WTC11 (cell line): Measurements from ENCODE around the gene EIF4G3. TPM values are rescaled to one million over a fixed set of nuclear protein-coding genes. Genes with fewer than 3 reads are reported as not detected.

Source experiments
- ATAC-seq: fragments of 200-7000 bp; cut with Tn5 transposase; 2 replicates; pipeline ENCODE4 v1.10.0; 2021; ENCODE audit warnings: mild to moderate bottlenecking, moderate library complexity
- CTCF ChIA-PET: fragments of 300-600 bp; sonication (Branson Sonifier 250); formaldehyde crosslinking; loops from one replicate; lab custom pipeline; 2021; ENCODE audit warnings: antibody characterized with exemption; lab: Charles Lee
- POLR2A ChIA-PET: fragments of 350-600 bp; sonication (Branson Sonifier 250); formaldehyde crosslinking; loops from one replicate; lab custom pipeline; 2021; ENCODE audit warnings: antibody characterized with exemption; lab: Charles Lee
- DNase-seq: peaks from one replicate; pipeline ENCODE4 v3.0.0; 2021; ENCODE audit warnings: low spot score
- H3K27ac Mint-ChIP-seq: 2 replicates; pipeline ENCODE4 v1.8.0; 2021; ENCODE audit warnings: mixed read lengths
- H3K27me3 Mint-ChIP-seq: 2 replicates; pipeline ENCODE4 v1.8.0; 2021; ENCODE audit warnings: low read depth, mild to moderate bottlenecking, moderate library complexity, mixed read lengths
- H3K36me3 Mint-ChIP-seq: 2 replicates; pipeline ENCODE4 v1.8.0; 2021; ENCODE audit warnings: mixed read lengths
- H3K4me1 Mint-ChIP-seq: 2 replicates; pipeline ENCODE4 v1.8.0; 2022; ENCODE audit warnings: mixed read lengths
- H3K4me3 Mint-ChIP-seq: 2 replicates; pipeline ENCODE4 v1.8.0; 2021; ENCODE audit warnings: mild to moderate bottlenecking, moderate library complexity, mixed read lengths
- H3K9me3 Mint-ChIP-seq: 2 replicates; pipeline ENCODE4 v1.8.0; 2021; ENCODE audit warnings: mixed read lengths
- ARID4B ChIP-seq: sonication (generic); formaldehyde crosslinking; IDR thresholded peaks from 2 replicates; pipeline ENCODE4 v1.8.0; 2023; ENCODE audit warnings: missing genetic modification reagents, mild to moderate bottlenecking, borderline replicate concordance
- ELF4 ChIP-seq: sonication (generic); formaldehyde crosslinking; IDR thresholded peaks from 2 replicates; pipeline ENCODE4 v1.8.1; 2022; ENCODE audit warnings: low read depth, mild to moderate bottlenecking, moderate library complexity, missing genetic modification reagents
- EMX1 ChIP-seq: fragments of 250-450 bp; sonication (Bioruptor Pico); IDR thresholded peaks from 2 replicates; pipeline ENCODE4 v1.8.0; 2021; ENCODE audit warnings: mild to moderate bottlenecking
- ETV6 ChIP-seq: sonication (generic); formaldehyde crosslinking; IDR thresholded peaks from 2 replicates; pipeline ENCODE4 v1.8.1; 2022; ENCODE audit warnings: mild to moderate bottlenecking, missing genetic modification reagents
- IRF1 ChIP-seq: sonication (generic); formaldehyde crosslinking; IDR thresholded peaks from 2 replicates; pipeline ENCODE4 v1.8.0; 2023; ENCODE audit warnings: missing genetic modification reagents
- JAZF1 ChIP-seq: fragments of 250-450 bp; sonication (Bioruptor Pico); IDR thresholded peaks from 2 replicates; pipeline ENCODE4 v1.9.0; 2021; ENCODE audit warnings: moderate library complexity, mild to moderate bottlenecking, inconsistent platforms
- PRRX2 ChIP-seq: fragments of 250-450 bp; sonication (Bioruptor Pico); IDR thresholded peaks from 2 replicates; pipeline ENCODE4 v1.8.0; 2021; ENCODE audit warnings: mild to moderate bottlenecking
- TCF7 ChIP-seq: sonication (generic); formaldehyde crosslinking; IDR thresholded peaks from 2 replicates; pipeline ENCODE4 v1.8.0; 2022; ENCODE audit warnings: mild to moderate bottlenecking, low read depth, missing genetic modification reagents, moderate library complexity
- TEAD1 ChIP-seq: sonication (generic); formaldehyde crosslinking; IDR thresholded peaks from 2 replicates; pipeline ENCODE4 v1.8.0; 2022; ENCODE audit warnings: mild to moderate bottlenecking, missing genetic modification reagents
- ZBTB43 ChIP-seq: sonication (generic); formaldehyde crosslinking; IDR thresholded peaks from 2 replicates; pipeline ENCODE4 v1.8.1; 2023; ENCODE audit warnings: mild to moderate bottlenecking, missing genetic modification reagents
- ZNF121 ChIP-seq: sonication (generic); formaldehyde crosslinking; IDR thresholded peaks from 2 replicates; pipeline ENCODE4 v1.8.0; 2023; ENCODE audit warnings: missing genetic modification reagents
- ZNF416 ChIP-seq: fragments of 250-450 bp; sonication (Bioruptor Pico); IDR thresholded peaks from 2 replicates; pipeline ENCODE4 v1.9.0; 2021; ENCODE audit warnings: mild to moderate bottlenecking, inconsistent platforms
- ZNF532 ChIP-seq: fragments of 250-450 bp; sonication (Bioruptor Pico); IDR thresholded peaks from 2 replicates; pipeline ENCODE4 v1.9.0; 2021; ENCODE audit warnings: mild to moderate bottlenecking, borderline replicate concordance
- ZNF671 ChIP-seq: fragments of 250-450 bp; sonication (Bioruptor Pico); IDR thresholded peaks from 2 replicates; pipeline ENCODE4 v1.8.0; 2021; ENCODE audit warnings: mild to moderate bottlenecking
- total RNA-seq: library from RNA; stranded (reverse); gene quantifications from 3 replicates; pipeline ENCODE4 v1.2.3, GENCODE V29; 2021
- TF ChIP-seq, protein P1 (sequence below): sonication (generic); formaldehyde crosslinking; IDR thresholded peaks from 2 replicates; pipeline ENCODE4 v1.8.1; 2022; ENCODE audit warnings: missing genetic modification reagents, borderline replicate concordance
- TF ChIP-seq, protein P2 (sequence below): sonication (generic); formaldehyde crosslinking; IDR thresholded peaks from 2 replicates; pipeline ENCODE4 v1.8.1; 2023; ENCODE audit warnings: mild to moderate bottlenecking, missing genetic modification reagents
- TF ChIP-seq, protein P3 (sequence below): sonication (generic); formaldehyde crosslinking; IDR thresholded peaks from 2 replicates; pipeline ENCODE4 v1.8.0; 2022; ENCODE audit warnings: missing genetic modification reagents

The EIF4G3 gene
- total RNA-seq, 1 experiment from 2014 or later, result 77.7 TPM

- TF ChIP-seq ZNF532 (CRISPR knock-in tag), result no peak
- TF ChIP-seq, protein P1, sequence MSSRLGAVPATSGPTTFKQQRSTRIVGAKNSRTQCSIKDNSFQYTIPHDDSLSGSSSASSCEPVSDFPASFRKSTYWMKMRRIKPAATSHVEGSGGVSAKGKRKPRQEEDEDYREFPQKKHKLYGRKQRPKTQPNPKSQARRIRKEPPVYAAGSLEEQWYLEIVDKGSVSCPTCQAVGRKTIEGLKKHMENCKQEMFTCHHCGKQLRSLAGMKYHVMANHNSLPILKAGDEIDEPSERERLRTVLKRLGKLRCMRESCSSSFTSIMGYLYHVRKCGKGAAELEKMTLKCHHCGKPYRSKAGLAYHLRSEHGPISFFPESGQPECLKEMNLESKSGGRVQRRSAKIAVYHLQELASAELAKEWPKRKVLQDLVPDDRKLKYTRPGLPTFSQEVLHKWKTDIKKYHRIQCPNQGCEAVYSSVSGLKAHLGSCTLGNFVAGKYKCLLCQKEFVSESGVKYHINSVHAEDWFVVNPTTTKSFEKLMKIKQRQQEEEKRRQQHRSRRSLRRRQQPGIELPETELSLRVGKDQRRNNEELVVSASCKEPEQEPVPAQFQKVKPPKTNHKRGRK (CRISPR knock-in tag), result no peak
- TF ChIP-seq, protein P2, sequence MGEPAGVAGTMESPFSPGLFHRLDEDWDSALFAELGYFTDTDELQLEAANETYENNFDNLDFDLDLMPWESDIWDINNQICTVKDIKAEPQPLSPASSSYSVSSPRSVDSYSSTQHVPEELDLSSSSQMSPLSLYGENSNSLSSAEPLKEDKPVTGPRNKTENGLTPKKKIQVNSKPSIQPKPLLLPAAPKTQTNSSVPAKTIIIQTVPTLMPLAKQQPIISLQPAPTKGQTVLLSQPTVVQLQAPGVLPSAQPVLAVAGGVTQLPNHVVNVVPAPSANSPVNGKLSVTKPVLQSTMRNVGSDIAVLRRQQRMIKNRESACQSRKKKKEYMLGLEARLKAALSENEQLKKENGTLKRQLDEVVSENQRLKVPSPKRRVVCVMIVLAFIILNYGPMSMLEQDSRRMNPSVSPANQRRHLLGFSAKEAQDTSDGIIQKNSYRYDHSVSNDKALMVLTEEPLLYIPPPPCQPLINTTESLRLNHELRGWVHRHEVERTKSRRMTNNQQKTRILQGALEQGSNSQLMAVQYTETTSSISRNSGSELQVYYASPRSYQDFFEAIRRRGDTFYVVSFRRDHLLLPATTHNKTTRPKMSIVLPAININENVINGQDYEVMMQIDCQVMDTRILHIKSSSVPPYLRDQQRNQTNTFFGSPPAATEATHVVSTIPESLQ, result no peak
- no peak for TF ChIP-seq ZNF121 (CRISPR knock-in tag)
- TF ChIP-seq ETV6 (CRISPR knock-in tag), result no peak
- TF ChIP-seq ZNF416 (CRISPR knock-in tag), result no peak
Observed at GRCh38 chr1:21205416-21205815, 28.7 kb upstream of the EIF4G3 start (continued).

- Mint-ChIP-seq H3K36me3 (no peaks in the 10 kb centered on the region), H3K4me3 (no peak overlapping the region), H3K4me1 (no peaks in the 10 kb centered on the region), H3K9me3 (no peaks in the 10 kb centered on the region), H3K27ac (no peak overlapping the region), H3K27me3 (peaks cover 32% of the 10 kb centered on the region)
- ChIA-PET POLR2A (no interaction called here), CTCF (interaction anchor here (0.6 to 2.2 kb wide), 3 partner anchors 16 to 1086 kb away, joined by 3 to 8 read pairs (median 4); no protein-coding TSS in a partner anchor)
- DNase-seq (no peak), ATAC-seq (no peak)
- TF ChIP-seq EMX1 (CRISPR knock-in tag), result no peak
- no peak for TF ChIP-seq ZBTB43 (CRISPR knock-in tag)
- no peak for TF ChIP-seq ZNF671 (CRISPR knock-in tag)
- no peak for TF ChIP-seq TEAD1 (CRISPR knock-in tag)
- no peak for TF ChIP-seq IRF1 (CRISPR knock-in tag)
- TF ChIP-seq ELF4 (CRISPR knock-in tag), result no peak
- no peak for TF ChIP-seq JAZF1 (CRISPR knock-in tag)
- no peak for TF ChIP-seq ARID4B (CRISPR knock-in tag)
- no peak for TF ChIP-seq PRRX2
- TF ChIP-seq, protein P3, sequence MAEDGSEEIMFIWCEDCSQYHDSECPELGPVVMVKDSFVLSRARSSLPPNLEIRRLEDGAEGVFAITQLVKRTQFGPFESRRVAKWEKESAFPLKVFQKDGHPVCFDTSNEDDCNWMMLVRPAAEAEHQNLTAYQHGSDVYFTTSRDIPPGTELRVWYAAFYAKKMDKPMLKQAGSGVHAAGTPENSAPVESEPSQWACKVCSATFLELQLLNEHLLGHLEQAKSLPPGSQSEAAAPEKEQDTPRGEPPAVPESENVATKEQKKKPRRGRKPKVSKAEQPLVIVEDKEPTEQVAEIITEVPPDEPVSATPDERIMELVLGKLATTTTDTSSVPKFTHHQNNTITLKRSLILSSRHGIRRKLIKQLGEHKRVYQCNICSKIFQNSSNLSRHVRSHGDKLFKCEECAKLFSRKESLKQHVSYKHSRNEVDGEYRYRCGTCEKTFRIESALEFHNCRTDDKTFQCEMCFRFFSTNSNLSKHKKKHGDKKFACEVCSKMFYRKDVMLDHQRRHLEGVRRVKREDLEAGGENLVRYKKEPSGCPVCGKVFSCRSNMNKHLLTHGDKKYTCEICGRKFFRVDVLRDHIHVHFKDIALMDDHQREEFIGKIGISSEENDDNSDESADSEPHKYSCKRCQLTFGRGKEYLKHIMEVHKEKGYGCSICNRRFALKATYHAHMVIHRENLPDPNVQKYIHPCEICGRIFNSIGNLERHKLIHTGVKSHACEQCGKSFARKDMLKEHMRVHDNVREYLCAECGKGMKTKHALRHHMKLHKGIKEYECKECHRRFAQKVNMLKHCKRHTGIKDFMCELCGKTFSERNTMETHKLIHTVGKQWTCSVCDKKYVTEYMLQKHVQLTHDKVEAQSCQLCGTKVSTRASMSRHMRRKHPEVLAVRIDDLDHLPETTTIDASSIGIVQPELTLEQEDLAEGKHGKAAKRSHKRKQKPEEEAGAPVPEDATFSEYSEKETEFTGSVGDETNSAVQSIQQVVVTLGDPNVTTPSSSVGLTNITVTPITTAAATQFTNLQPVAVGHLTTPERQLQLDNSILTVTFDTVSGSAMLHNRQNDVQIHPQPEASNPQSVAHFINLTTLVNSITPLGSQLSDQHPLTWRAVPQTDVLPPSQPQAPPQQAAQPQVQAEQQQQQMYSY (CRISPR knock-in tag), result no peak
- no peak for TF ChIP-seq TCF7 (CRISPR knock-in tag)
Observed at GRCh38 chr1:21201650-21202049, 25.0 kb upstream of the EIF4G3 start.
